ENCODE results near the gene APBA1.

GRCh38 chr9:69617006-69617405 is 55.2 kb downstream of the APBA1 start:
- TF ChIP-seq CTCF (IDR thresholded peaks at IDR 0.05) (no peak), EZH2 (IDR thresholded peaks at IDR 0.05; ENCODE audit: borderline replicate concordance, insufficient read depth, low read depth, low read length, poor library complexity, severe bottlenecking) (no peak)

Data from B cell (primary cell).